ENCODE data around the gene MOB3B.

The MOB3B gene

DNA sequence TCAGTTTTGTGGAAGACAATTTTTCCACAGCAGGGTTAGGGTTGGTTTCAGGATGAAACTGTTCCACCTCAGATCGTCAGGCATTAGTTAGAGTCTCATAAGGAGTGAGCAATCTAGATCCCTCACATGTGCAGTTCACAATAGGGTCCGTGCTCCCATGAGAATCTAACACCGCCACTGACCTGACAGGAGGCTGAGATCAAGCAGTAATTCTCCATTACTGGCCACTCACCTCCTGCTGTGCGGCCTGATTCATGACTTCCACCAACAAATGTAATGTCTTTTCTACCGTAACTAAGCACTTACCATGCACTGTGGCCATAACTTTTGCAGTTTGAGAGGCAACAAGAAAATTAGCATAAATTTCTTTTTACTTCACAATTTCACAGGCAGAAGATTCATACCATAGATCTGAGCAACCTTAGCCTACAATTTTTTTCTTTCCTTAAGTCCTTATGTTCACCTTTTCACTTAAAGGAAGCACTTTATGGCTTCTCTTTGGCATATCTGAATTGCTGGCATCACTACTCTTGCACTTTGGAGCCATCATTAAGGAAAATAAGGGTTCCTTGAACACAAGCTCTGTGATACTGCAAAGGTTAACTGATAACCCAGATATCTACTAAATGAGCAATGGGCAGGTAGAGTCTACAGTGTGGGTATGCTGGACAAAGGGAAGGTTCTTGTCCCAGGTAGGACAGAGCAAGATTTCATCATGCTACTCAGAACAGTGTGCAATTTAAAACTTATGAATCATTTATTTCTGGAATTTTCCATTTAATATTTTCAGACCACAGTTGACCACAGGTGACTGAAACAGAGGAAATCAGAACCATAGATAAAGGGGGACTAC lies 88.5 kb downstream of the MOB3B start:
- intact Hi-C loops (cut with DNase I) = no loop called here
- DNase-seq = no peak

DNA sequence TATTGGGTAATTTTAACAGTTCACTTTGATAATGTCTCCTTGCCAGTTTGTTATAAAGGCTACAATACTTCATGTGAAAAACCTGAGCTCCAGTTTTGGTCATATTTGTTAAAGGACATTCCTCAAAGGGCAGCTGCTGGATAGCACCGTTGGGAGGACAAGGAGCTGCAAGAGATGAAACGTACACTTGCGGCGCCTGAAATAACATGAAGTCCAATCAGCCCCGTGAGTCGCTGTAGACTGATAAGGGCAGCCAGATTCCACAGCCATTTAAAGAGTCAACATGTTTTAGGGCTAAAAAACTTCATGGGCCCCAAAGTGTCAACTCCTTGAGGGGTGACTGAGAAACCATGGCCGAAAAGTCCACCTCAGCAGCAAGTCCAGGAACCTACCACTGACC lies 91.1 kb downstream of the MOB3B start:
- no peak for DNase-seq
- intact Hi-C loops (cut with DNase I) = no loop called here

DNA sequence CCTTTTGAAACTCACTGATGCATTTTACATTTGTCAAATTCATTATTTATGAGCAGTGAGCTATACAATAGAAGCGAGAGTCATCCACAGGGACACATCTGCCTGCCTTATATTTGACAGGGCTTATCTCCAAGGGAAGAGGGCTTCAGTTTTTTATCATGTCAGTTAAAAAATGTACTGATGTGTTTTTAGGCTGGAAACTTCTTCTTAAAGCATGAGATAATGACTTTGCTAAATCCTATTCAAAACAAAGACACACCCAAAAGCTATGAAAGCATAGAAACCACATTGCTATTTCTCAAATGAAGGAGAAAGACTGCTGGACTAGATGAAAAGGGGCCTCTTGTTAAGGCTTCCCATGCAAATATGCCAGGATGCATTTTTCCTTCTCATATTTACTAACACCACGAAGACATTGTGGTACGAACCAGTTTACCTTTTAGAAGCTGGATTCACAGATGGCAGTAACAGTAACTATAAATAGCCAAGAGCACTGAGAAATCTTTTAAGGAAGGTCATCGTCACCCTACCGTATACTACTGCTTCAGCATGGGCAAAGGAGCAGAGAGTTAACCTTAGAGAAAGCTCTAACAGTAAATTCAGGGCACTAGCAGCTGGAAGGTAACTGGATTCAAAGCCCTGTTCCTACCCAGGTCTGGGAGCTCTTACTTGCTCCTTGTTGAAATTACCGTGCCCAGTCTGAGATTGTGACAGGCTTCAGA lies 91.8 kb downstream of the MOB3B start:
- no peak for DNase-seq
- intact Hi-C loops (cut with DNase I) = no loop called here

DNA sequence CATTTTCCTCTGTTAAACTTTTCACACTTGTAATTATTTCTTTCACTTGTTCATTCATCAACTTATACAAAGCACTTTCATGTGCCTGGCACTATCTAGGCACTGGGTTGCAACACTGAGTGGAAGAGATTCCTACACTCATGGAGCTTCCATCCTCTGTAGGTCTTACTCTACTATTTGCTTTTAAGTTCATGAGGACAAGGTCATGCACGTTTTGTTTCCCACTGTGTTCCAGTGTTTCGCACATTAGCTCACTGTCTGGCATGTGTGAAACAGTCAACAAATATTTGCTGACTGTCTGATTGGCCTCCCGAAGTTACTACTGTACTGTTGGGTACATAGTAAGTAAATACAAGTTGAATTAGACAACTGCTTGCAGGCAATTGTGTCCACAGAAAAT lies 93.4 kb downstream of the MOB3B start:
- intact Hi-C loops (cut with DNase I) = no loop called here

GRCh38 chr9:27433631-27434325 lies 95.8 kb downstream of the MOB3B start:
- no peak for DNase-seq
- intact Hi-C loops (cut with DNase I) = no loop called here

More for the DNA sequence above, 93.4 kb downstream of the MOB3B start:
- DNase-seq = no peak

DNA sequence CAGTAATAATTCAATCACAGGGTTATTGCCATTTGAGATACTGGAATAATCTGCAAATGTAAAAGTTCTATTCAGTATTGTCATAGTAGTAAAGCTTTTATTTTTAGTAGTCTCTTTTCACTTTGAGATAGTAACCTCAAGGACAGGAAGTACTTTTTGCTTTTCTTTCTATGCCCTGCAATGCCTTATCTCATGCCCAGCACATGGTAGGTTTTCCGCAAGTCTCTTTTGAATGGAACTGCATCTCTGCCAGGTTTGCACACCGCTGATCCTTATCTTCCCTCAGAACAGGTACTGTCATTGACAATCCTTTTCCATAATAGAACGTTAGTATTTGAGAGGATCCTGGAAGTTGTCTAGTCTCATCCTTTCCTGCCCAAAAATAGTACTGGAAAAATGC lies 97.3 kb downstream of the MOB3B start:
- no peak for DNase-seq
- intact Hi-C loops (cut with DNase I) = no loop called here

DNA sequence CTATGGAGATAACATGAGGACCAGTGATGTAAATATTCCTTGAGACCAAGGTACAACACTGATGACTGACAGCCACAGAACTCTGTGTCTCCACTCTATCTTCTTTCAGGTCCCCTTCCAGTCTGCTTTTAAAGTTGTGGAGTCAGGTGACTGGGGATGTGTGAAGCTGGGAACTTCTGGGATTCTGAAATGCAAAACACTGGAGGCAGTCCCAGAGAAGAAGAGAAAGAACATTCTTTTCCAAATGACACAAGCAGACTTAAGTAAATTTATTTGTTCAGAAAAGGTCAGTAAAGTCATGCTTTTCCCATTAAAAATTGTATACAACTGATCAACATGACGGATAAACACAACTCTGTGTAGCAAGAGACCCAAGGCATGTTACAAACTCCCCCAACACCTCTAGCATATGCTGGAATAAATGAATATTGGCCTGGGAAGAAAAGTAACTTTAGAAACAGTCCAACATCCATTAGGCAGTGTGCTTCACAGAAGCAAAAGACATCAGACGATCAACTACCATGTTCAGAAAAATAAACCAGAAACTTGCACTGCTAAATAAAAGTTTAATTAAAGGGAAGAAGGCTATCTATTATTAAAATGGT lies 98.0 kb downstream of the MOB3B start:
- DNase-seq = no peak
- intact Hi-C loops (cut with DNase I) = no loop called here

GRCh38 chr9:27430750-27431535 lies 98.7 kb downstream of the MOB3B start:
- no peak for DNase-seq
- intact Hi-C loops (cut with DNase I) = no loop called here

- intact Hi-C loops (cut with DNase I) = no loop called here
- no peak for DNase-seq
These were observed 99.7 kb downstream of the MOB3B start for GRCh38 chr9:27429917-27430316.

GRCh38 chr9:27429436-27429835 lies 100.2 kb downstream of the MOB3B start:
- peak in 40 of 42 donors; percentile 40 to 85 (median 70) for DNase-seq
- intact Hi-C loops (cut with DNase I) = no loop called here

DNA sequence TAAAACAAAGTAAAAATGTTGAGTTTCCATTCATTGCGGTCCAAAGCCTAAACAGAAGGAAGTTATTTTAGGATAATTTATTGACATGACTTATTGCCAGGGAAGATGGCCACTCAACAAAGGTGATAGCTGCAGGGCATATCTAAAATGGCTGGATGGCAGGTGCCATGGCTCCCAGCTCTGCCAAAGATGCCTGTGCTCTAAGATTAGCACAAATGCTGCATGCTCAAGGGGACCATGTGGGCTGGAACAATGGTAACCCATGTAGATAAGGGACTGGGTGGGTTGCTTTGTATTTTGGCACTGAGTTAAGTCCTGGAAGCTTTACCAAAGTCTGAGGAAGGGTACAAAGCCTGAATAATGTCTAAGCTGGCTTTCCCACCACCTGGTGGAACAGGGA lies 101.1 kb downstream of the MOB3B start:
- DNase-seq = peak in 1 of 42 donors; percentile 28
- intact Hi-C loops (cut with DNase I) = no loop called here

DNA sequence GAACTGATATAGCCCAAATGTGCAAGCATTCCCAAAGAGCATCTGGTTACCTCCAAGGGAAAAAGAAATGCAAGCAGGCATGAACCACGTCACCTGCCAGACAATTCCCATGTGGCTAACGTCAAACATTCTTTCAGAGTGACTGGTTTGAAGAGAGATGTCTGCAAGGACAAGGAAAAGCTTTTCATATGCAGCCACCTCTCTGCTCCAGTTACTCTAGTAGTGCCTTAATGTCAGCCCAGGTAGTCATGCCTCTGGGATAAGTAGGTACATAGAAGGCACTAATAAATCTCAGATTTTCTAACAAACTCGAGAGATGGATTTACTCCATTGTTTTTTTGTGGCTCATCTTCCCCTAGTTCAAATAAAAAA lies 102.4 kb downstream of the MOB3B start:
- intact Hi-C loops (cut with DNase I) = no loop called here

DNA sequence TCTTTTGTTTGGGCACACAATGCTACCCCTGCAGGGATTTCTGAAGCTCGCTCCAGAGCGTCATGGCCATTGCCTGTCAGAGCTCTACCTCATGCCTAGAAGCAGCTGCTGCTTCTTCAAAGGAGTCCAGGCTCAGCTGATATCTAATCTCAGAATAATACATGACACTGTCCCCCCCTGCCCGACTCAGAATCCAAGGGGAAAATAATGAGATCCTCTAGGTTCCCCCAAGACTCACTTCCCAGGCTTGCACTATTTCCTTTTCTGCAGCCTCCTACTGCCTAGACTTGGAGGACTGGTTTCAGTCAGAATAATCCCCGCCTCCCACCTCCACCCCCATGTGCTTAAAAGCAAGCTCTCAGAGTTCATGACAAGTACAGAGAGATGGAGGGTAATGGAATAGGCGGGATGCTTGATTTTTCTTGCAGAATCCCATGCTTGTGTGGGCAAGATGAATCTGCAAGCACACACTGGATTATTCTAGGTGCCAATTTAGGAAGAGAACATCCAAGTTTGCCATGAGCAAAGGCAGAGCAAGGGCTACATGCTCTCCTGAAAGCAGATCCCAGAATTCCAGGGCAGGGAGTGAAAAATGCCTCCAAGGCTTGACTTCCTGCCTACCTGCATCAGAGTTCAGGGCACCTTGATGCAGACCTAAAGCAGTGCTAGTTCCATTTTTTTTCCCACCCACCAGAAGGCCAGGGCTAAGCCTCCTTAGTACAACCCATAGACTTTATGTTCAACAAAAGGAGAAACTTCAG lies 102.9 kb downstream of the MOB3B start:
- DNase-seq = peak in 40 of 42 donors; percentile 42 to 90 (median 74)
- intact Hi-C loops (cut with DNase I) = no loop called here

More for the DNA sequence above, 102.4 kb downstream of the MOB3B start:
- DNase-seq = peak in 1 of 42 donors; percentile 45

DNA sequence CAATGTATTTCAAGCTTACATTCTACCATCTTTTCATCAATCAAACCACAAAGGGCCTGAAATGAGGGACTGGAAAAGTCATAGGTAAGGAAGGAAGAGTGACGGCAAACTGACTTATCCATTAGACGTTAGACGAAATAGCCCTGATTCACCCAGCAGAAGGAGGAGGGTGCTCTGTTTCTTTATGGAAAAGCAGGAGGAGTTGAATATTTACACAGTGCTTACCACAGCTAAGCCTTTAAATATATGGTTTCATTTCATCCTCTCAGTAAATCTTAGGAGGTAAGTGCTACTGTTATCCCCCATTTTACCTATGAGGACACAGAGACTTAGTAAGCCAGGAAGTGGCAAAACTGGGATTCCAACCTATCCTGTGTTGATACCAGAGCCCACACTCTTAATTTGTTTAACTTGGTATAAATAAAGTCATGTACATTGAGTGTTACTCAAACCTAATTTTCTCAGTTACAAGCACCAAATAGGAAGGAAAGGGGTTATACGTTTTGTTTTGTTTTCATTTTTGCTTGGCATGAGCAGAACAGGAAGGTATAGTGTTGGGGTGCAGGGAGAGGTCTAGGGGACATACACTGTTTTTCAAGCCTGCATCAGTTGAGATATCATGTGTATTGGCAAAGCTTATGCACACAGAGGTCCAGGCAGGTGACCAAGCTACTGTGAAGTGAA lies 103.6 kb downstream of the MOB3B start:
- intact Hi-C loops (cut with DNase I) = no loop called here
- no peak for DNase-seq

GRCh38 chr9:27423915-27424710 lies 105.5 kb downstream of the MOB3B start:
- intact Hi-C loops (cut with DNase I) = no loop called here
- DNase-seq = peak in 1 of 42 donors; percentile 41

- DNase-seq = no peak
- intact Hi-C loops (cut with DNase I) = no loop called here
These were observed 107.3 kb downstream of the MOB3B start for GRCh38 chr9:27422279-27422834.

Data from head of caudate nucleus (tissue), 42 donors.